MM.1S (cell line): ENCODE results near the gene MNT.

Source experiments
- DNase-seq: peaks from one replicate; pipeline ENCODE4 v3.0.0-alpha.2; 2015
- H2AFZ ChIP-seq: fragments of 300-600 bp; sonication (generic); 2 replicates; pipeline ENCODE4 v1.6.0; 2016; ENCODE audit warnings: antibody characterized with exemption, low read length
- H3F3A ChIP-seq: fragments of 300-600 bp; sonication (generic); 2 replicates; pipeline ENCODE4 v1.6.1; 2016; ENCODE audit warnings: mild to moderate bottlenecking, antibody characterized with exemption, low read length, moderate library complexity, mixed read lengths; ENCODE audit not compliant: insufficient read depth
- H3K27ac ChIP-seq: fragments of 300-600 bp; sonication (generic); 2 replicates; pipeline ENCODE4 v1.5.1; 2016; ENCODE audit warnings: mild to moderate bottlenecking, low read length
- H3K27me3 ChIP-seq: fragments of 300-600 bp; sonication (generic); replicated peaks from 2 replicates; pipeline ENCODE4 v1.6.0; 2016; ENCODE audit warnings: low read length; ENCODE audit not compliant: insufficient read depth
- H3K36me3 ChIP-seq: fragments of 300-600 bp; sonication (generic); replicated peaks from 2 replicates; pipeline ENCODE4 v1.6.1; 2016; ENCODE audit warnings: mild to moderate bottlenecking, low read length, mixed read lengths; ENCODE audit not compliant: insufficient read depth
- H3K4me1 ChIP-seq: fragments of 300-600 bp; sonication (generic); 2 replicates; pipeline ENCODE4 v1.6.1; 2016; ENCODE audit warnings: low read length, mixed read lengths
- H3K4me2 ChIP-seq: fragments of 300-600 bp; sonication (generic); 2 replicates; pipeline ENCODE4 v1.6.0; 2016; ENCODE audit warnings: low read depth, low read length
- H3K4me3 ChIP-seq: fragments of 300-600 bp; sonication (generic); 2 replicates; pipeline ENCODE4 v1.5.1; 2016; ENCODE audit warnings: low read length, mixed read lengths
- H3K79me2 ChIP-seq: fragments of 300-600 bp; sonication (generic); 2 replicates; pipeline ENCODE4 v1.6.1; 2016; ENCODE audit warnings: mixed run types, low read length, mixed read lengths
- H3K9ac ChIP-seq: fragments of 300-600 bp; sonication (generic); 2 replicates; pipeline ENCODE4 v1.6.1; 2016; ENCODE audit warnings: low read length, mixed read lengths
- H3K9me2 ChIP-seq: fragments of 300-600 bp; sonication (generic); replicated peaks from 2 replicates; pipeline ENCODE4 v1.6.1; 2016; ENCODE audit warnings: mild to moderate bottlenecking, low read length, mixed read lengths; ENCODE audit not compliant: insufficient read depth
- H3K9me3 ChIP-seq: fragments of 300-600 bp; sonication (generic); replicated peaks from 2 replicates; pipeline ENCODE4 v1.6.1; 2016; ENCODE audit warnings: mild to moderate bottlenecking, low read length, mixed read lengths; ENCODE audit not compliant: insufficient read depth
- H4K20me1 ChIP-seq: fragments of 300-600 bp; sonication (generic); 2 replicates; pipeline ENCODE4 v1.6.1; 2016; ENCODE audit warnings: mild to moderate bottlenecking, low read length, moderate library complexity, mixed read lengths; ENCODE audit not compliant: insufficient read depth
- CTCF ChIP-seq: fragments of 300-600 bp; sonication (generic); IDR thresholded peaks from 2 replicates; pipeline ENCODE4 v1.5.1; 2016; ENCODE audit warnings: antibody characterized with exemption, low read length, mixed read lengths
- EZH2 ChIP-seq: fragments of 300-600 bp; sonication (generic); optimal IDR thresholded peaks from 2 replicates; pipeline ENCODE3; 2017; ENCODE audit warnings: low read depth, mild to moderate bottlenecking, antibody characterized with exemption, low read length, mixed read lengths
- EZH2phosphoT487 ChIP-seq: fragments of 300-600 bp; sonication (generic); IDR thresholded peaks from 2 replicates; pipeline ENCODE4 v1.6.1; 2018; ENCODE audit warnings: antibody characterized with exemption, low read length

The MNT gene

GRCh38 chr17:2374549-2375285 is 26.1 kb downstream of the MNT start:
- Histone ChIP-seq H3K27ac (no peak overlapping the region), H3K4me1 (no peaks in the 10 kb centered on the region), H3K36me3 (no peaks in the 10 kb centered on the region), H3K4me2 (no peak overlapping the region), H3K9ac (no peak overlapping the region), H3K27me3 (no peaks in the 10 kb centered on the region), H4K20me1 (no peaks in the 10 kb centered on the region), H2AFZ (no peak overlapping the region), H3K9me2 (no peaks in the 10 kb centered on the region), H3K9me3 (no peaks in the 10 kb centered on the region), H3F3A (no peaks in the 10 kb centered on the region), H3K79me2 (no peaks in the 10 kb centered on the region), H3K4me3 (no peak overlapping the region)
- no peak for TF ChIP-seq EZH2phosphoT487
- no peak for TF ChIP-seq CTCF
- TF ChIP-seq EZH2: no peak
- no peak for DNase-seq

DNA sequence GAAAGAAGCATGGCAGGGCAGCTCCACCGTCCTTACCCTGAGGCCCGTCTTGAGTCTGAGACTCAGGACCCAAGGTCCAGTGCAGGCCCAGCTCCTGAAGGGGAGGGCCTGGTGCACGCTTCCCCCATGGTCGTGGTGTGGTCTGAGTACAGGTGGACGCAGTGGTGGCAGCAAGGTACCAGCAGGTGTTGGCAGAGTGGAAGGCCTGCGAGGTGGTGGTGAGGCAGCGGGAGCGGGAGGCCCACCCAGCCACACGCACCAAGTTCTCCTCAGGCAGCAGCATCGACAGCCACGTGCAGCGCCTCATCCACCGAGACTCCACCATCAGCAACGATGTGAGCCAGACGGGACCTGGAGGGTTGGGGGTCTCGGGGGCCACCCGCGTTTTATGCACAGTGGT is 27.7 kb downstream of the MNT start:
- H3K36me3 ChIP-seq: no peaks in the 10 kb centered on the region

GRCh38 chr17:2372681-2373080 is 28.2 kb downstream of the MNT start:
- TF ChIP-seq EZH2 (no peak), EZH2phosphoT487 (no peak), CTCF (no peak)
- Histone ChIP-seq H3K79me2 (no peaks in the 10 kb centered on the region), H3K36me3 (no peaks in the 10 kb centered on the region), H3K27ac (no peak overlapping the region), H3K4me2 (no peak overlapping the region), H4K20me1 (no peaks in the 10 kb centered on the region), H3K9me3 (no peaks in the 10 kb centered on the region), H3K9me2 (no peaks in the 10 kb centered on the region), H3K4me1 (no peaks in the 10 kb centered on the region), H3F3A (no peaks in the 10 kb centered on the region), H3K9ac (no peak overlapping the region), H2AFZ (no peak overlapping the region), H3K4me3 (no peak overlapping the region), H3K27me3 (no peaks in the 10 kb centered on the region)
- no peak for DNase-seq

More for the DNA sequence above, 27.7 kb downstream of the MNT start:
- no peaks in the 10 kb centered on the region for H4K20me1 ChIP-seq
- H3F3A ChIP-seq: no peaks in the 10 kb centered on the region
- H2AFZ ChIP-seq: no peak overlapping the region
- no peaks in the 10 kb centered on the region for H3K9me3 ChIP-seq
- no peak overlapping the region for H3K4me3 ChIP-seq
- no peaks in the 10 kb centered on the region for H3K4me1 ChIP-seq
- H3K79me2 ChIP-seq: no peaks in the 10 kb centered on the region
- no peaks in the 10 kb centered on the region for H3K9me2 ChIP-seq
- no peaks in the 10 kb centered on the region for H3K27me3 ChIP-seq
- no peak overlapping the region for H3K27ac ChIP-seq
- no peak overlapping the region for H3K4me2 ChIP-seq
- no peak overlapping the region for H3K9ac ChIP-seq
- TF ChIP-seq EZH2phosphoT487 (no peak), EZH2 (no peak), CTCF (no peak)
- DNase-seq: no peak
